ENCODE data around the gene SERPINA5.

SERPINA5 gene, protein sequence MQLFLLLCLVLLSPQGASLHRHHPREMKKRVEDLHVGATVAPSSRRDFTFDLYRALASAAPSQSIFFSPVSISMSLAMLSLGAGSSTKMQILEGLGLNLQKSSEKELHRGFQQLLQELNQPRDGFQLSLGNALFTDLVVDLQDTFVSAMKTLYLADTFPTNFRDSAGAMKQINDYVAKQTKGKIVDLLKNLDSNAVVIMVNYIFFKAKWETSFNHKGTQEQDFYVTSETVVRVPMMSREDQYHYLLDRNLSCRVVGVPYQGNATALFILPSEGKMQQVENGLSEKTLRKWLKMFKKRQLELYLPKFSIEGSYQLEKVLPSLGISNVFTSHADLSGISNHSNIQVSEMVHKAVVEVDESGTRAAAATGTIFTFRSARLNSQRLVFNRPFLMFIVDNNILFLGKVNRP

DNA sequence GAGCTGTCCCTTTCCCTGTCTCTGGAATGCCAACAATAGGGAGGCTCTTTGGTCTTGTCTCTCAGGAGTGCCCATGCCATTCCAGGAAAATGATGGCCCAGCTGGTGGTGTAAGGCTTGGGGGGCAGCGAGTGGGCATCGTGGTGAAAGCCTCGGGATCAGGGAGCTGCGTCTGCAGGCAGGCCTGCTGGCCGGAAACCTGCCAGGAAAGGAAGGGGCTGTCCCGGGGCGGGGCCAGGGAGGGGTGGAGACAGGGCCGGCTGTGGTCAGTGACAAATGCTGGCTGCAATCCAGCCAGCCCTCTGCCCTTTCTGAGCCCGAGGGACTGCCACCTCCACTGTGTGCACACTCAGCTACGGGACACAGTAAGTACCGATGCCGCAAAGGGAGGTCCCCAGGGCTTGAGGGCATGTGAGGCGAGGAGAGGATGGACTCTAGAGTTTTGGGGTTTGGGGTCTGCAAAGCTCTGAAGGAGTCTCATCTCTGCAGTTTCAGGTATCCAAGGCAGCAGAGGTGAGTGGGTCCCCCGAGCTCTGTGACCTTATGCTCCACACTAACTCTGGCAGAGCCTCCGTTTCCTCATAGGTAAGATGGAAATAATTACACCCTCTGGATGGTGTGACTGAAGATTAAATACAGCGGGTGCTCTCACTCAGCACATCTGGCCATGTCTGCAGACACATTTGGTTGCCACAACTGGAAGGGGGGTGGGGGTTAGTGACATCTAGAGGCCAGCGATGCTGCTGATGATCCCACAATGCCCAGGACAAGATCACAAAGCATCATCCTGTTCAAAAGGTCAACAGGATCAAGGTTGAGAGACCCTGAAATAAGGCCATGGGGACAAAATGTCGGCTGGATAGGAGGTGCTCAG is at the start of gene SERPINA5:
SERPINA5 (plus strand) TSS at position 300 of the 873 bp plus-strand sequence. CDS start 5,937 bp downstream, outside the sequence.
- DNase-seq, result peak; percentile 6

DNA sequence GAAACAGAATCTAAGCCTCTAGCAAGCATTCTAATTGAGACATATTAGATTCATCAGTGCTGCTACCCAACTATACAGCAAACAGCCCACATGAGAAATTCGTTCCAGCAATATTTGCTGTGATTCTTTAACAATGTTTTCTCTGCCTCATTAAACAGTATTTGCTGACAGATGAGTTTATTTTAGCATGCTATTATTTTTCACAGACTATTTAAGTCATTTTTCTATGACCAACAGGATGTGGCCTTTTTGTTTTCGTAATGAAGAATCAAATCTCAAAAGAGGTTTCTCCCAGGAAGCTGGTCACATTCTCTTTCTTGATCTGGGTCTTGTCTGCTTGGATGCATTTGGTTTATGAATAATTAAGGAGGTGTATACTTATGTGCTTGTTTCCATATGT is 48.8 kb upstream of the SERPINA5 start:
- no peak for DNase-seq

- DNase-seq, result no peak
Measured at GRCh38 chr14:94535506-94535905, 45.7 kb upstream of the SERPINA5 start.

DNA sequence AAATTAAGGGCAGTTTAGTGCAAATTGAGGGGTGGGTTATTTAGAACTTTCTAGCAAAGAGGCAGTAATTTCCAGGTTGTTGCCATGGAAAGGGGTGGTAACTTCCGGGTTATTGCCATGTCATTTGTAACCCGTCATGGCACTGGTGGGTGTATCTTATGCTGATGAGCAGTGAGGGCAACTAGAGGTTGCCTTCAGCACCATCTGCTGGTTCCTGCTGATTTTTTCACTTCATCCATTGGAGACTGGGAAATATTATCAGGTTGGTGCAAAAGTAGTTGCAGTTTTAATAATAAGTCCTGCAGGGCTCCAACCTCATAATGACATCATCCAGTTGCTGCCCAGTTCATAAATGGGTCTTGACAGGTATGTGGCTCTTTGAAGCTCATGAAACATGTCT is 44.4 kb upstream of the SERPINA5 start:
- peak; percentile 28 for DNase-seq

DNA sequence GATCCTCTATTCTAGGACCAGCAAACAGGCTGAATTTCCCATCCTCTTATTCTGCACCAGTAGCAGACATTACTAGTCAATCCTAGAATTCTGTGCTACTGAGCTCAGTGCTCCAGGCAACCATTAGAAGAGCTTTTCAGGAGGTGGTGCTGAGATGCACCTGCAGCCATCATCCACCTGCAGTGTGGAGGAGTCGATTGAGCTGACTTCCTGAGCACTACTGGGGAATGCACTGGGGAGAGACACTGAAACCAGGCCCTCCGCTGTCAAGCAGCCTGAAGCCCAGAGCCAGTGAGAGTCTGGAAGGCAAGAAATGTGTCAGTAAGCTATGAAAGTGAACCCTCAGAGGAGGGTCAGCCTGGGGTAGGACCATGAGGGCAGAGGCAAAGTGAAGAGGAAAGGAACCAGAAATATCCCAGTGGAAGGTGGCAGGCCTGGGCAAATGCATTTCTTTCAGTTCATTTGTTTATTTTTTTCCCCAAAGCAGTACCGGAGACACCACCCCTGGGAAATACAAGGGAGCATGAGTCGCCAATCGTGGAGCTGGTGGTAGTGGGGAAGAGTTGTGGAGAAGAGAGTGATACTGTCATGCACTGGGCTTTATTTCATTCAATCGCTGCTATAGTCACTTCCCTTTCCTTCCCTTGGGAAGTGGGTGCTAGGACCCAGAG is 43.0 kb upstream of the SERPINA5 start:
- no peak for DNase-seq

GRCh38 chr14:94539181-94539580 is 42.0 kb upstream of the SERPINA5 start:
- DNase-seq, result no peak

DNA sequence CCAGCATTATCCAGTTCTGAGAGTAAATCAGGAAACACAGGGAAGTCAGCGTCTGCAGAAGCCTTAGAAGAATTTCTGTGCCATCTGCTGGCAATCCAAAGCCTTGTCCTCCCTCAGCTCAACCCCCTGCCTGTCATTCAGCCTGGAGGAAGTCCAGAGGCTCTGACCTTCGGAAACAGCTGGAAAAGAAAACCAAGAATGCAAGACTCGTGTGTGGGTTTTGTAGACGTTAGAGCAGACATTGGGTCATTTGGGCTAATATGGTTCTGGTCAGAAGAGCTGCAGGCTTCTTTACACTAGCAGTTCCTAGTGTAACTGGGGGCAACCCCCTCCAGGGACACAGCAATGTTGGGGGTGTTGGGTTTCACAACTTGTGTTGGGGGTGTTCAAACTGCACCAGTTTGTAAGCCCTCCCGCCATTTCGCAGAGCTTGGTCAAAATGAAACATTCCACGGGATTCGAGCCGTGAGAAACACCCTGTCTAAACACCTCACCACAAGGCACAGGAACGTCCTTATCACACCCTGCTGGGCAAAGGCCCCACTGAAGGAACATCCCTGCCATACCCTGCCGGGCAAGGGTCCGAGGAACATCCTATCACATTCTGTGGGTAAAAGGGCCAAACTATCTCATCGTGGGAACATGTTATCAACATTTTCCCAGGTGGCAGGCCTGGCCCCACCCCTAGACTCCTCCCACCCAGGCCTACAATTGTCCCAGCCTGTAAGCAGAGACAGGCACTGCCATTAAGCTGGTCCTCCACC is 41.0 kb upstream of the SERPINA5 start:
- DNase-seq, result peak; percentile 8

DNA sequence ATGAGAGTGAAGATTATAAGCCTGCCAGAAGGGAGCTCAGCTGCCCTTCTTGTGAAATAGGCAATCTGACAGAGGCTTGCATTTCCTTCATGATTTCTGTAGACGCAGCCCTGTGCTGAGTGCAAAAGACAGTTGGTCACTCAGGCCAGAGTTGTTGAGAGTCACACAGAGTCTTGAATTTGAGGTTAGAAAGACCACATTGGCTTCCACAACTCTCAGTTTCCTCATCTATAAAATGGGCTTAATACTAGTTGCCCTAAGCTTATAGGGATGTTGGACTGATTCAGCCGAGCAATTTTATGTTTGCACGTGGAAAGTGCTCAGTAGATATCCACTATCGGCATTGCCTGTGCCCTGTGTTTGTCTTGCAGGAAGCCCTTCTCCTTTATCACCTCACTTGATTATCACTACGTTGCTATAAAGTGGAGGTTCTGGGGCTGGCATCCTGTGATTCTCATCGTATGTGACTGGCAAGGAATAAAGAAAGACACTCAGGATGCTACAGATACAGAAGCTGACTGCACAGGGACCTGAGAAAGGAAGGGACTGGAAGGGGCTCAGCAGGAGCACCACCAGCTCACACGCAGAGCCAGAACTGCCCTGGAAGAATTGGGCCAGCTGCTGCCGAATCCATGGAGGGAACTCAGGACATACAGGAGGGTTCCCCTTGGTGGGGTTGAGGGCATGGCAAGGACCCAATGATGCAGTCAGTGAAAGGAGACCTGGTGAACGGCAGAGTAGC is 39.8 kb upstream of the SERPINA5 start:
- DNase-seq, result no peak

DNA sequence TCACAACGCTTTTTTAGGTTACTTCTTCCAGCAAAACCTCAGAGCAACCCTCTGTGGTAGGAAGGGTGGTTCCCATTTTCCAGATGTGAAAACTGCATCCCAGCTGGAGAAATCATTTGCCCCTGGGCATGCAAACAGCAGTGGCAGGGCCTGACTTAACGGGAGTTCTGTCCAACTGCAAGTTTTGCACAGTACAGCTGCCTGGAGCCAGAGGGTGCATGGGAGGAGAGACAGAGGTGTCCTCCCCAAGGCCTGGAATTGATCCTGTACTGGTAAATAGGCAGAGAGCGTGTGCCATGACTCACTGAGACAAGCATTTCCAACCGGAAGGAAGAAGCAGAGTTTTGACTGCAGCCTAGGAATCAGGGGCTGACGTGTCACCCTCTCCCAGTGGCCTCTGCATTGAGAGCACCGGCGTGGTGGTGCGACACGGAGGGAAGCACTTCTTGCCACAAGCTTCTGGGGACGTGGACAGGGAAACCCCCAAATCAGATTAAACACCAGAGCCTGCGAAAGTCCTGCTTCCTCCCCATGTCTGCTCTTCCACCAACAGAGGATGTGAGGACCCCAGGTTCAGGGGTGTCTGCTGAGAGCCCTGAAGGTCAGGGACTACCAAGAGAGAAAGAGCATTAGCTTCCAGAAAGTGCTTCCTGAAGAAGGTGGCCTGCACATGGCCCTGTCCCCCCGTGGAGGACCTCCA is 39.0 kb upstream of the SERPINA5 start:
- no peak for DNase-seq

DNA sequence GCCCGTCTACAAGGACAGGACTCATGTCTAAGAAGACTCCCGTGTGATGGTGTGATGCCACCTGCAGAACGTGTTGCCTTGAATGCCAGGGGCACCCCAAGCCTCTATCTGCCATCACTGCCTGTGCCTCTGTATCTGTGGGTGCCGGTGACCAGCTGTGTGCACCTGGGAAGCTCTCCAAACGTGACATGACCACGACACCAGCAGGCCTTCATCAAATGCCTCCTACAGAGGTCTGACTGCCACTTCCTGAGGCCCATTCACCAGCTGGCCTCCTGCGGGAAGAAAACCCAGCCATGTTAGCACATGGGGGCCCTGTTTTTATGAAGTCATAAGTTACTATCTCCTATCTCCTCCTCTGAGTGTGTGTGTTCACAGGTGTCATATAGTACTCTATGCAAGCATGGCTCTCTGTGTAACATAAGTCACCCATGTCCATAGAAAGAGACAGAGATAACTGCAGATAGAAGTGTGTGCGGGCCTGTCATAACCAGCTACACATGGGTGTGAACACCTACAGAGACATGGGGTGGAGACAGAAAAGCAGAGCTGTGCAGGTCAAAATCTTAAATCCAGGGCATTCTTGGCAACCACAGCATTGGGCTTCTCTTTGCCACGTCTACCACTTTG is 38.3 kb upstream of the SERPINA5 start:
- no peak for DNase-seq

GRCh38 chr14:94543449-94544124 is 37.6 kb upstream of the SERPINA5 start:
- no peak for DNase-seq

GRCh38 chr14:94544726-94545125 is 36.5 kb upstream of the SERPINA5 start:
- no peak for DNase-seq

DNA sequence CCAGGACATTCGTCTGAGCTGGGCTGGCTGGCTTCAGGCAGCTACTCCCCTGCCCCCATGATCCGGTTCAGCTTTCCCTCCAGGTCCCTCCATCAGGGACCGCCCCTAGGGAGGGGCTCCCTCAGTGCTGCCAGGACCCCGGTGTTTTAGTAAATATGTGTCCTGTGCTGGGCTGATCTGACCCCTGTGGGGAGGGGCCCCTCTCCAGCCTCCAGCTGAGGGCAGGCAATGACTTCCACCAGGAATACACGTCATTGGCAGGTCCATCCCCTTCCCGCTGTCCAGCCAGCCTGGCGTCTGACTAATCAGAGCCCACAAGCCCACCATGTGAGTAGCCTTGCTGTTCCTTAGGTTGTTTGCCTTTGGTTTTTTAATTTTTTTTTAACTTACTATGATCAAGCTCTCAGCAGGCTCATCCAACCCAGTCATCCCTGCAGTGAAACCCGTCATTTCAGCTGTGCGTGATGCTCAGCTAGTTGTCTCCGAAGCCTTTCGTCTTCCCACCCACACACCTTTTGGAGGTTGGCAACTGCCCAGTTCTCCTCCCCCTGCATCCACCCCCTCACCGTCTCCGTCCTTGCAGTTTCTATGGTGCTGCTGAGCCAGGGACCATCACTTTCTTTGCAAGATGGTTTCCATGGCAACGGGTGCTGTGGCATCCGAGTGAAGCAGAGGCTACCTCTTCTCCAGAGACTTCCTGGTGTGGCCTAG is 35.9 kb upstream of the SERPINA5 start:
- DNase-seq, result no peak

DNA sequence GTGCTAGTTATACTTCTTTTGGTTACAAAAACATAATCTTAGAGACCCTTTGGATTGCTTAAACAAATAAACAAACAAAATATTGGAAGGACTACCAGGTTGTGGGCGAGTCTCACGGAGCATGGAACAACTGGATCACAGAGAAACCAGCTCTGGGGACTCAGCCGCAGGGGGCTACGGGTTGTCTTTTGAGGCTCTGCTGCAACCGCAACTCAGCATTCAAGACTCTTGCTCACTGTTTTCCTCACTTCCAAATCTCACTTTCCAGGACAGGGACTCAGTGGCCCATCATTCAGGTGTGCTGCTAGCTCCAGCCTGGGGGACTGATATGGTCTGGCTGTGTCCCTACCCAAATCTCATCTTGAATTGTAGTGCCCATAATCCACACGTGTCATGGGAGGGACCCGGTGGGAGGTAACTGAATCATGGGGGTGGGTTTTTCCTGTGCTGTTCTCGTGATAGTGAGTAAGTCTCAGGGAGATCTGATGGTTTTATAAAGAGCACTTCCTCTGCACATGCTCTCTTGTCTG is 34.0 kb upstream of the SERPINA5 start:
- DNase-seq, result no peak

GRCh38 chr14:94547726-94548125 is 33.5 kb upstream of the SERPINA5 start:
- no peak for DNase-seq

DNA sequence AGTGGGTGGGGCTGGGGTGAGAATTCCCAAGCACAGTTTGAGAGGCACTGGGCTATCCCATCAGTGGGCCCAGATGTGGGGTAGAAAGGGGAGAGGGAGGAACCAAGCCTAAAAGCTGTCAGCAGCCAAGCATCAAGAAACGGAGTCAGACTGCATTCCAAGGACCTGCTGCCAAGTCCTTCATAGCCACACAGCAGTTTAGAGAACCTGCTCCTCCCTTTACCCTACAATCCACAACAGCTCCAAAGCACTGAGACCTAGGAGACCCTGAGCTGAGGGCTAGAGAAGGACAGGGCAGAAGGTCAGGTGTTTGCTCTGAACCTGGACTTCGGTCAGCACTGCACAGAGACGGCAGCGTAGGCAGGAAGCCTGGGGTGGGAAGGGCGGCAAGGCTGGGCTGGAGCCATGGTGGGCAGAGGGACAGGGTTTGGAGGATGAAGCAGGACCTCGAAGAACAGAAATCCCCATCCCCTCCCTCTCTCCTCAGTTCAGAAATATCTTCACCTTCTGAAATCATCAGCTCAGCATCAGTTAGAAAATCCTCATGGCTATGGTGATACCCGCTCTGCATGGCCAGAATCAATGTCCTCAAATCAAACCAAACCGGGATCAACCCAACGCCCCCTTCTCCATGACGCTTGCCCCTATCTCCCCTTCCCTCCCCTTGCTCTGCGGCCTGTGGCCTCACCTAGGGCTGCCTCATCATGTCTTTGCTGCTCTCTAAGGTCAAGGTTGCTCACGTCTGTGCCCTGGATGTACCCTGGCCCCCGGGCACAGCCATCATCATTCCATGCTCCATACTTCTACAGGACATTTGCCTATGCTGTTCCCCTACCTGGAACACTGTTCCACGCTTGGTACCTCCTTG is 32.9 kb upstream of the SERPINA5 start:
- DNase-seq, result no peak

DNA sequence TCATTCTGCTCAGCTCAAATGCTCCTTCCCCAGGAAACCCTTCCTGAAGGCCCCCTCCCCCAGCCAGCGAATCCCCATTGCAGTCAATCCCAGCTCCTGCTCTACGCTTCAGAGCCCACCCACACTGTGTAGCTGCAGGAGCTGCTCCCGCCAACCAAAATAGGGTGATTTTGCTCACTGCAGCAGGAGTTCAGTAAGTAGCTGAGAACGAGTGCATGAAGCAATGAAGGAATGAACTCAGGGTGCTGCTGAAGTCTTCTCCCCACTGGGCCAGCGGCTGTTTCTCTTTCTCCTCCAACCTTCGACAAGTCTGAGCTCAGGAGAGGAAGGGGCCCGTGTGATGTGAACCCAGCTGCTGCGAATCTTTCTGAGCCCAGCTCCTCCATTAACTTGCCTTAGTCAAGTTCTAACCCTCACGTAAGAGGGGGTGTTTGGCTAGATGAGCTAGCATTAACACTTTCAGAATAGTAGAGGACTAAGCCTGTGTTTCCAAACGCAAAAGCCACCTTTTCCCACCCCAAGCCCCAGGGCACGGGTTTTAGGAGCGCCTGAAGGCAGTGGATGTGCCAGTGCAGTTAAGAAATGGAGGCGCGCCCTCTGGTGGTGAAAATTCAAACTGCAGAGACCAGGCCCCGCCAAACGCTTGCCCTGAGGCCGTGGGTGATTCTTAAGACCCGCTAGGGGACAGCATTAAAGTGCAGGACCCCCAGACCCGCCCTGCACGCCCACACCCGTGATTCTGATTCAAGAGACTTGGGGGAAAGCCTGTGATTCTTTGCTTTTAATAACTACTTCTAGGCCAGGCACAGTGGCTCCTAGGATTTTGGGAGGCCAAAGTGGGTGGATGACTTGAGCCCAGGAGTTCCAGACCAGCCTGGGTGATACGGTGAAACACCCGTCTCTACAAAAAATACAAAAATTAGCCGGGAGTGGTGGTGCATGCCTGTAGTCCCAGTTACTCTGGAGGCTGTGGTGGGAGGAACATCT is 31.9 kb upstream of the SERPINA5 start:
- DNase-seq, result peak; percentile 64
